ENCODE measurements around the gene TNFRSF13B. TPM values are rescaled to one million over a fixed set of nuclear protein-coding genes. Genes with fewer than 3 reads are reported as not detected.

Gene TNFRSF13B
- total RNA-seq, 6 experiments from 2014 or later = not detected

GRCh38 chr17:16943541-16944333, 28.2 kb downstream of the TNFRSF13B start:
- DNase-seq = no peak
- no peak overlapping the region for H3K4me3 Mint-ChIP-seq
- H3K9me3 Mint-ChIP-seq = peaks cover 9% of the 10 kb centered on the region
- no peak overlapping the region for H3K27ac Mint-ChIP-seq
- peaks cover 31% of the 10 kb centered on the region for H3K4me1 Mint-ChIP-seq (ENCODE audit: low read depth)
- peaks cover 39% of the 10 kb centered on the region for H3K27me3 Mint-ChIP-seq (ENCODE audit: insufficient read depth)
- peaks cover 4% of the 10 kb centered on the region for H3K36me3 Mint-ChIP-seq (ENCODE audit: low read depth)
- no peak for TF ChIP-seq CTCF (IDR thresholded peaks at IDR 0.05)

- DNase-seq = no peak
- TF ChIP-seq CTCF (IDR thresholded peaks at IDR 0.05) = no peak
- peaks cover 4% of the 10 kb centered on the region; the same call in 1 of the 2 replicates for H3K9me3 Mint-ChIP-seq
- peaks cover 43% of the 10 kb centered on the region for H3K27me3 Mint-ChIP-seq (ENCODE audit: insufficient read depth)
- H3K36me3 Mint-ChIP-seq (ENCODE audit: low read depth) = no peaks in the 10 kb centered on the region
- no peak overlapping the region; the same call in 1 of the 2 replicates for H3K27ac Mint-ChIP-seq
- H3K4me1 Mint-ChIP-seq (ENCODE audit: low read depth) = peaks cover 31% of the 10 kb centered on the region
- H3K4me3 Mint-ChIP-seq = no peak overlapping the region
These were observed 28.9 kb downstream of the TNFRSF13B start for GRCh38 chr17:16943032-16943352.

GRCh38 chr17:16942141-16943031, 29.5 kb downstream of the TNFRSF13B start:
- no peak overlapping the region for H3K27ac Mint-ChIP-seq
- H3K4me1 Mint-ChIP-seq (ENCODE audit: low read depth) = peaks cover 30% of the 10 kb centered on the region
- no peaks in the 10 kb centered on the region; the same call in 1 of the 2 replicates for H3K9me3 Mint-ChIP-seq

GRCh38 chr17:16941072-16942036, 30.6 kb downstream of the TNFRSF13B start:
- no peak overlapping the region for H3K4me3 Mint-ChIP-seq
- DNase-seq = no peak
- H3K4me1 Mint-ChIP-seq (ENCODE audit: low read depth) = peaks cover 20% of the 10 kb centered on the region
- H3K27ac Mint-ChIP-seq = no peak overlapping the region
- no peaks in the 10 kb centered on the region for H3K9me3 Mint-ChIP-seq
- no peaks in the 10 kb centered on the region for H3K36me3 Mint-ChIP-seq (ENCODE audit: low read depth)
- peaks cover 57% of the 10 kb centered on the region for H3K27me3 Mint-ChIP-seq (ENCODE audit: insufficient read depth)
- TF ChIP-seq CTCF (IDR thresholded peaks at IDR 0.05) = no peak

More at GRCh38 chr17:16942141-16943031, 29.5 kb downstream of the TNFRSF13B start:
- no peaks in the 10 kb centered on the region for H3K36me3 Mint-ChIP-seq (ENCODE audit: low read depth)
- DNase-seq = no peak
- H3K4me3 Mint-ChIP-seq = no peak overlapping the region; the same call in 1 of the 2 replicates
- H3K27me3 Mint-ChIP-seq (ENCODE audit: insufficient read depth) = peaks cover 49% of the 10 kb centered on the region
- no peak for TF ChIP-seq CTCF (IDR thresholded peaks at IDR 0.05)

All from HFFc6 (cell line).